Neural progenitor cell (in vitro differentiated cells): ENCODE results near the gene CENPC. TPM values are rescaled to one million over a fixed set of nuclear protein-coding genes. Genes with fewer than 3 reads are reported as not detected.

Experiments
- DNase-seq: peaks from one replicate; pipeline ENCODE4 v3.0.0-alpha.2; 2016; ENCODE audit warnings: low spot score
- H2AFZ ChIP-seq: fragments of 200-600 bp; sonication (generic); replicated peaks from 2 replicates; pipeline ENCODE4 v1.6.1; 2016; ENCODE audit warnings: antibody characterized with exemption
- H3F3A ChIP-seq: fragments of 200-600 bp; sonication (generic); 2 replicates; pipeline ENCODE4 v1.6.1; 2016; ENCODE audit warnings: antibody characterized with exemption, low read depth
- H3K27ac ChIP-seq: fragments of 200-600 bp; sonication (generic); 2 replicates; pipeline ENCODE4 v1.5.1; 2016; ENCODE audit warnings: mild to moderate bottlenecking
- H3K27me3 ChIP-seq: fragments of 200-600 bp; sonication (generic); 2 replicates; pipeline ENCODE4 v1.6.1; 2016; ENCODE audit warnings: mild to moderate bottlenecking, moderate library complexity
- H3K36me3 ChIP-seq: fragments of 200-600 bp; sonication (generic); 2 replicates; pipeline ENCODE4 v1.5.1; 2016
- H3K4me1 ChIP-seq: fragments of 200-600 bp; sonication (generic); 2 replicates; pipeline ENCODE4 v1.6.1; 2016; ENCODE audit warnings: mixed run types
- H3K4me2 ChIP-seq: fragments of 200-600 bp; sonication (generic); 2 replicates; pipeline ENCODE4 v1.6.1; 2016
- H3K4me3 ChIP-seq: fragments of 200-600 bp; sonication (generic); 2 replicates; pipeline ENCODE4 v1.5.1; 2016
- H3K79me2 ChIP-seq: fragments of 200-600 bp; sonication (generic); 2 replicates; pipeline ENCODE4 v1.6.1; 2016; ENCODE audit warnings: low read depth
- H3K9ac ChIP-seq: fragments of 200-600 bp; sonication (generic); 2 replicates; pipeline ENCODE4 v1.6.1; 2016
- H3K9me3 ChIP-seq: fragments of 200-600 bp; sonication (generic); 2 replicates; pipeline ENCODE4 v1.5.1; 2016; ENCODE audit warnings: low read depth
- H4K20me1 ChIP-seq: fragments of 200-600 bp; sonication (generic); 2 replicates; pipeline ENCODE4 v1.6.1; 2016; ENCODE audit warnings: low read depth
- H3K27ac Mint-ChIP-seq: 3 replicates; pipeline ENCODE4 v1.8.0; 2021; ENCODE audit warnings: mixed read lengths
- H3K27me3 Mint-ChIP-seq: 2 replicates; pipeline ENCODE4 v1.8.0; 2022; ENCODE audit warnings: low read depth, mild to moderate bottlenecking, inconsistent platforms, moderate library complexity, mixed read lengths; ENCODE audit not compliant: insufficient read depth
- H3K36me3 Mint-ChIP-seq: 3 replicates; pipeline ENCODE4 v1.8.0; 2021; ENCODE audit warnings: mixed read lengths
- H3K4me1 Mint-ChIP-seq: 3 replicates; pipeline ENCODE4 v1.8.0; 2021; ENCODE audit warnings: mixed read lengths
- H3K4me3 Mint-ChIP-seq: 3 replicates; pipeline ENCODE4 v1.8.0; 2021; ENCODE audit warnings: mild to moderate bottlenecking, moderate library complexity, mixed read lengths
- H3K9me3 Mint-ChIP-seq: 3 replicates; pipeline ENCODE4 v1.8.0; 2020; ENCODE audit warnings: mixed read lengths
- CTCF ChIP-seq: fragments of 200-600 bp; sonication (generic); IDR thresholded peaks from 2 replicates; pipeline ENCODE4 v1.5.1; 2017; ENCODE audit warnings: antibody characterized with exemption, mild to moderate bottlenecking
- EZH2 ChIP-seq: fragments of 200-600 bp; sonication (generic); IDR thresholded peaks from 2 replicates; pipeline ENCODE4 v1.6.1; 2017; ENCODE audit warnings: antibody characterized with exemption, mild to moderate bottlenecking, moderate library complexity
- EZH2phosphoT487 ChIP-seq: fragments of 200-600 bp; sonication (generic); IDR thresholded peaks from 2 replicates; pipeline ENCODE4 v1.6.1; 2017; ENCODE audit warnings: antibody characterized with exemption
- total RNA-seq: library from RNA; depleted of rRNA; stranded (reverse); fragments of >200 nt; gene quantifications from 2 replicates; pipeline ENCODE4 v1.2.3, GENCODE V29; 2015; ENCODE audit warnings: low replicate concordance

Gene CENPC
- total RNA-seq, 1 donor from 2014 or later, result 85.2 TPM

GRCh38 chr4:67575232-67576058 is 30.1 kb upstream of the CENPC start:
- H3K9me3 Mint-ChIP-seq, result no peaks in the 10 kb centered on the region
- Histone ChIP-seq H3K4me1 (no peaks in the 10 kb centered on the region), H3K4me3 (no peak overlapping the region), H3K4me2 (no peak overlapping the region), H3K36me3 (no peaks in the 10 kb centered on the region), H2AFZ (peak overlapping the region; percentile 34), H3K79me2 (no peaks in the 10 kb centered on the region), H3K27me3 (no peaks in the 10 kb centered on the region), H3F3A (no peaks in the 10 kb centered on the region), H3K27ac (no peak overlapping the region), H4K20me1 (no peaks in the 10 kb centered on the region), H3K9ac (no peak overlapping the region), H3K9me3 (no peaks in the 10 kb centered on the region)
- no peak for DNase-seq
- no peak overlapping the region for H3K27ac Mint-ChIP-seq
- H3K27me3 Mint-ChIP-seq, result no peaks in the 10 kb centered on the region
- H3K4me1 Mint-ChIP-seq, result no peaks in the 10 kb centered on the region
- H3K36me3 Mint-ChIP-seq, result no peaks in the 10 kb centered on the region
- H3K4me3 Mint-ChIP-seq, result no peak overlapping the region
- TF ChIP-seq EZH2, result no peak
- no peak for TF ChIP-seq EZH2phosphoT487
- no peak for TF ChIP-seq CTCF

GRCh38 chr4:67573193-67573592 is 27.9 kb upstream of the CENPC start:
- Mint-ChIP-seq H3K27ac (no peak overlapping the region), H3K4me3 (no peak overlapping the region), H3K4me1 (no peaks in the 10 kb centered on the region), H3K36me3 (no peaks in the 10 kb centered on the region), H3K27me3 (no peaks in the 10 kb centered on the region), H3K9me3 (no peaks in the 10 kb centered on the region)
- Histone ChIP-seq H3K4me3 (no peak overlapping the region), H3K4me2 (no peak overlapping the region), H3K79me2 (no peaks in the 10 kb centered on the region), H3F3A (no peaks in the 10 kb centered on the region), H2AFZ (no peak overlapping the region), H4K20me1 (no peaks in the 10 kb centered on the region), H3K27me3 (no peaks in the 10 kb centered on the region), H3K9ac (no peak overlapping the region), H3K9me3 (no peaks in the 10 kb centered on the region), H3K27ac (no peak overlapping the region), H3K36me3 (no peaks in the 10 kb centered on the region), H3K4me1 (no peaks in the 10 kb centered on the region)
- no peak for DNase-seq
- no peak for TF ChIP-seq EZH2phosphoT487
- TF ChIP-seq CTCF, result no peak
- no peak for TF ChIP-seq EZH2

GRCh38 chr4:67571975-67572374 is 26.7 kb upstream of the CENPC start:
- H2AFZ ChIP-seq, result no peak overlapping the region
- H3K27ac Mint-ChIP-seq, result no peak overlapping the region
- no peak overlapping the region for H3K27ac ChIP-seq
- H3K4me2 ChIP-seq, result no peak overlapping the region
- H3K79me2 ChIP-seq, result no peaks in the 10 kb centered on the region
- no peak overlapping the region for H3K4me3 Mint-ChIP-seq
- no peaks in the 10 kb centered on the region for H3K36me3 Mint-ChIP-seq
- H3K36me3 ChIP-seq, result no peaks in the 10 kb centered on the region
- no peak for TF ChIP-seq EZH2phosphoT487
- no peak for TF ChIP-seq CTCF
- TF ChIP-seq EZH2, result no peak
- H3K27me3 Mint-ChIP-seq, result no peaks in the 10 kb centered on the region
- no peak overlapping the region for H3K4me3 ChIP-seq
- H4K20me1 ChIP-seq, result no peaks in the 10 kb centered on the region
- DNase-seq, result no peak
- H3K9me3 Mint-ChIP-seq, result no peaks in the 10 kb centered on the region
- no peaks in the 10 kb centered on the region for H3F3A ChIP-seq
- no peak overlapping the region for H3K9ac ChIP-seq
- H3K4me1 ChIP-seq, result no peaks in the 10 kb centered on the region
- no peaks in the 10 kb centered on the region for H3K9me3 ChIP-seq
- H3K4me1 Mint-ChIP-seq, result no peaks in the 10 kb centered on the region
- no peaks in the 10 kb centered on the region for H3K27me3 ChIP-seq
